ENCODE data around the gene CFLAR.

DNA sequence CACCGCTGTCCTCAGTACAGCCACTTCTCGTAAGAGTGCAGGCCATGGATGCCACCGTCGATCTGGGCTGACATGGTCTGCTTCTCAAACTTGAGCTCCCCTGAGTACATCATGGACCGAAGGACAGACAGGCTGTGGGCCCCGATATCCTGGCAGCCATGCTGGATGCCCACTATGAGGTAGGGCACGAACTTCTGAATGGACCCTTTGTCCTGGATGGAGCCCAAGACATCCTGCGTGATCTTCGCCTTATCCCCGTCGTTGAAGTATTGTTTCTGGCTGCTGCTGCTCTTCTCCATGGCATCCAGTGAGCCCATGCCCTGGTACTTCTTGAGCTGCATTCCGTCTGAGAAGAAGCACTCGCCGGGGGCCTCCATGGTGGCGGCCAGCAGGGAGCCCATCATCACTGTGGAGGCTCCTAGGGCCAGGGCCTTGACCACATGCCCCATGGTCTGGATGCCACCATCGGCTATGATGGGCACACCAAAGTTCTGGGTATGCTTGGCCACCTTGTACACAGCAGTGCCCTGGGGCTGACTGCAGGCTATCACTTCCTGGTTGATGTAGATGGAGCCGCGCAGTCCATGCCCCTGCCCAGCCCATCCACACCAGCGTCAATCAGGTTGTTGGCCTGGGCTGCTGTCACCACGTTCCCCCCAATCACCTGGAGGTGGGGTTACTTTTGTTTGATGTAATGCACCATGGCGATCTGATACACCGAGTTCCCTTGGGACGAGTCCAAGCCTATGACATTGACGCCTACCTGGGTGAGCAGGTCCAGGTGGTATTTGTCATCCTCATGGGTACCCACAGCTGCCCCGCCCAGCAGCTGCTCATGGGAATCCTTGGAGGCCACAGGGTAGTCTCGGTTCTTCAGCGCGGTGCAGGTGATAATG, 21.8 kb downstream of the CFLAR start:
- TF ChIP-seq, protein P1, sequence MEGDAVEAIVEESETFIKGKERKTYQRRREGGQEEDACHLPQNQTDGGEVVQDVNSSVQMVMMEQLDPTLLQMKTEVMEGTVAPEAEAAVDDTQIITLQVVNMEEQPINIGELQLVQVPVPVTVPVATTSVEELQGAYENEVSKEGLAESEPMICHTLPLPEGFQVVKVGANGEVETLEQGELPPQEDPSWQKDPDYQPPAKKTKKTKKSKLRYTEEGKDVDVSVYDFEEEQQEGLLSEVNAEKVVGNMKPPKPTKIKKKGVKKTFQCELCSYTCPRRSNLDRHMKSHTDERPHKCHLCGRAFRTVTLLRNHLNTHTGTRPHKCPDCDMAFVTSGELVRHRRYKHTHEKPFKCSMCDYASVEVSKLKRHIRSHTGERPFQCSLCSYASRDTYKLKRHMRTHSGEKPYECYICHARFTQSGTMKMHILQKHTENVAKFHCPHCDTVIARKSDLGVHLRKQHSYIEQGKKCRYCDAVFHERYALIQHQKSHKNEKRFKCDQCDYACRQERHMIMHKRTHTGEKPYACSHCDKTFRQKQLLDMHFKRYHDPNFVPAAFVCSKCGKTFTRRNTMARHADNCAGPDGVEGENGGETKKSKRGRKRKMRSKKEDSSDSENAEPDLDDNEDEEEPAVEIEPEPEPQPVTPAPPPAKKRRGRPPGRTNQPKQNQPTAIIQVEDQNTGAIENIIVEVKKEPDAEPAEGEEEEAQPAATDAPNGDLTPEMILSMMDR (IDR thresholded peaks at IDR 0.05), result no peak
- TF ChIP-seq POLR2A (IDR thresholded peaks at IDR 0.05), result no peak

Measured in esophagus squamous epithelium (tissue), 4 donors.